A549 treated with AZD9567 at 1 μM for 4 hours (cell line): ENCODE results near the gene MYZAP. TPM values are rescaled to one million over a fixed set of nuclear protein-coding genes. Genes with fewer than 3 reads are reported as not detected.

Source experiments
- total RNA-seq: library from RNA; stranded (reverse); fragments of 200-300 nt; extraction: Qiagen RNA extraction; gene quantifications from 5 replicates; pipeline ENCODE4 v1.2.3, GENCODE V29; 2022; ENCODE audit not compliant: insufficient read depth

Gene MYZAP
- 0.73 to 1.1 TPM (median 0.98 TPM) in 4 of 5 replicates, not detected in the other for total RNA-seq

DNA sequence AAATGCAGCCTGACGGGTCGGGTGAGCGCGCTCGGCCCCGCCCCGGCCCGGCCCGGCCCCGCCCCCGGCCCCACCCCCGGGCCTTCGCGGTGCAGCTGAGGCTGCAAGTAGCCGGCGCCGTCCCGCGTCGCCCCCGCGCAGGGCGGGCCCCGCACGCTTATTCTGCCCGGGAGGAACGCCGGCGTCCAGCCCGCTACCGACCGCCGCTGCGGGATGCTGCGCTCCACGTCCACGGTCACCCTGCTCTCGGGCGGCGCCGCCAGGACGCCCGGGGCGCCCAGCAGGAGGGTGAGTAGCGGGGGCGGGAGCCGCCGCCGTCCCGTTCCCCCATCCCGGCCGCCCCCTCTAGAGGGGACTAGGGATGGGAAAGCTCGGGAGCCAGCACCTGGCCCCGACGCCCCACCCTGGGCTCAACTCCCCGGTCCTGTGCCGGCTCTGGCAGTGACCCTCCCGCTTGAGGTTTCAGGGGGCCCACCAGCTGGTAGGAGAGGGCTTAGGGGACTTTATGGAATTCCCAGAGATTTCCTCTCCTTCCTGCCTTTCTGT, at the start of gene MYZAP:
Gene MYZAP, plus strand, starts transcription at position 83 of the 546 bp plus-strand sequence. Its CDS starts 131 bp downstream, at position 214.

DNA sequence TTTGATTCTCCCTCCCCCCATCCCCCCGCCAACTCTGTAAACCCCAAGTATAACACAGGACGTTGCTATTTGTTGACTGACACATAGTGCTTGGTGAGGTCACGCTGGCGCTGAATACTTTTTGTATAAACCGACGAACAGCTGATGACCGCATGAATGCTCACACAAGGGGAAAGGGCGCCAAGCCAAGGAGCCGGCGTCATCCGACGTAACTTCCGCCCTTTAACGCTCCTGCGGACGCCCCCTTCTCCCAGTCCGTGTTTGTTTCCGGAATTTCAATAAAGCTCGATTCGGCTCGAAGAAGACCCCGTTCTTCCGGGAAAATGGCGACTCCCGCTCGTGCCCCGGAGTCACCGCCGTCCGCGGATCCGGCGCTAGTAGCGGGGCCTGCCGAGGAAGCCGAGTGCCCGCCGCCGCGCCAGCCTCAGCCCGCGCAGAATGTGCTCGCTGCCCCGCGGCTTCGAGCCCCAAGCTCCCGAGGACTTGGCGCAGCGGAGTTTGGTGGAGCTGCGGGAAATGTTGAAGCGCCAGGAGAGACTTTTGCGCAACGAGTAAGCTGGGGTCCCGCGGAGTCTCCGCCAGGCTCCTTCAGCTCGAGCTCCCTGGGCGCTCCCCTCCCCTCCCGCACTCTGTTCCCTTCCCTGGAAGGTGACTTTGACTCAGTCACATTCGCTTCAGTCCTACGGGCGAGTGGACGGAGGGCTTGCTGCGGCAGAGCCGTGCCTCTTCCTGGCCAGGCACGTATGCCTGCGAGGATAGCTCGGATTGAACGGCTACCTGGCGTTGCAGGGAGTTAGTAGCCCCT, 114.9 kb downstream of the MYZAP start, which contains the start of gene POLR2M:
Gene POLR2M, plus strand, starts transcription at position 310 of the 805 bp plus-strand sequence. Its CDS starts 129 bp downstream, at position 439.

Other genes with a start within 250 kb of the MYZAP start
- 0.52 to 0.84 TPM (median 0.63 TPM) in 4 of 5 replicates, not detected in the other for gene CGNL1, start 215.4 kb upstream of the MYZAP start, total RNA-seq
- 39.4 to 104 TPM (median 60.0 TPM) in 5 replicates for gene POLR2M, start 114.8 kb downstream of the MYZAP start, total RNA-seq